ENCODE data around the gene ABCC1.

GRCh38 chr16:16003719-16004313, 54.4 kb downstream of the ABCC1 start:
- TF ChIP-seq CTCF (IDR thresholded peaks at IDR 0.05) (no peak), CBFB (CRISPR knock-in tag; IDR thresholded peaks at IDR 0.05; ENCODE audit: low read depth) (no peak), USF2 (CRISPR knock-in tag; IDR thresholded peaks at IDR 0.05) (no peak), ZNF263 (CRISPR knock-in tag; IDR thresholded peaks at IDR 0.05; ENCODE audit: low read depth) (peak; percentile 40; the same call in 1 of the 2 replicates), ZBTB21 (CRISPR knock-in tag; IDR thresholded peaks at IDR 0.05; ENCODE audit: borderline replicate concordance) (no peak), NFE2L1 (CRISPR knock-in tag; IDR thresholded peaks at IDR 0.05) (no peak), GABPB1 (CRISPR knock-in tag; IDR thresholded peaks at IDR 0.05) (no peak), NR3C1 (CRISPR knock-in tag; conservative IDR thresholded peaks at IDR 0.05; ENCODE audit: low read depth) (no peak), ZNF138 (CRISPR knock-in tag; conservative IDR thresholded peaks at IDR 0.05) (no peak), ATF3 (CRISPR knock-in tag; conservative IDR thresholded peaks at IDR 0.05) (no peak), USF1 (CRISPR knock-in tag; IDR thresholded peaks at IDR 0.05) (no peak), NFYB (CRISPR knock-in tag; conservative IDR thresholded peaks at IDR 0.05; ENCODE audit: low read depth) (no peak), ATF2 (CRISPR knock-in tag; IDR thresholded peaks at IDR 0.05; ENCODE audit: borderline replicate concordance, low read depth) (no peak), TCF7 (CRISPR knock-in tag; IDR thresholded peaks at IDR 0.05; ENCODE audit: low read depth) (no peak)

Measured in WTC11 (cell line).